GM12875 (cell line): ENCODE data around the gene BRMS1L.

Source experiments
- H3K4me3 ChIP-seq: one replicate; pipeline ENCODE4 v1.5.1; 2011; ENCODE audit warnings: low read depth, low read length, control low read depth
- CTCF ChIP-seq: IDR thresholded peaks from 2 replicates; pipeline ENCODE4 v1.5.1; 2011; ENCODE audit warnings: low read depth, mild to moderate bottlenecking, control low read depth, inconsistent platforms, low read length, moderate library complexity, borderline replicate concordance; ENCODE audit not compliant: insufficient read depth

The BRMS1L gene

GRCh38 chr14:35890308-35890707, 64.2 kb downstream of the BRMS1L start:
- H3K4me3 ChIP-seq, result no peak overlapping the region
- no peak for TF ChIP-seq CTCF

GRCh38 chr14:35895256-35895655, 69.1 kb downstream of the BRMS1L start:
- no peak for TF ChIP-seq CTCF
- H3K4me3 ChIP-seq, result no peak overlapping the region

- no peak overlapping the region for H3K4me3 ChIP-seq
- no peak for TF ChIP-seq CTCF
These were observed 71.5 kb downstream of the BRMS1L start for GRCh38 chr14:35897616-35898111.

- no peak for TF ChIP-seq CTCF
- no peak overlapping the region for H3K4me3 ChIP-seq
These were observed 72.2 kb downstream of the BRMS1L start for GRCh38 chr14:35898217-35898775.

GRCh38 chr14:35900741-35901140, 74.6 kb downstream of the BRMS1L start:
- TF ChIP-seq CTCF, result no peak
- no peak overlapping the region for H3K4me3 ChIP-seq

- TF ChIP-seq CTCF, result no peak
- H3K4me3 ChIP-seq, result no peak overlapping the region
These were observed 83.5 kb downstream of the BRMS1L start for GRCh38 chr14:35909665-35910064.

GRCh38 chr14:35910191-35910590, 84.1 kb downstream of the BRMS1L start:
- no peak overlapping the region for H3K4me3 ChIP-seq
- TF ChIP-seq CTCF, result no peak
